Pancreas (tissue), 10 donors: Measurements from ENCODE around the gene ROBO4. TPM values are rescaled to one million over a fixed set of nuclear protein-coding genes. Genes with fewer than 3 reads are reported as not detected.

Experiments used
- ATAC-seq, 4 donors: fragments of 200-7000 bp; cut with Tn5 transposase; one replicate each; pipeline versions ENCODE4 v1.8.0 to v1.9.1; 2020; ENCODE audit warnings: mild to moderate bottlenecking in 4 of 4, moderate library complexity in 4 of 4
- DNase-seq, 6 donors: peaks; one replicate each; pipeline ENCODE4 v3.0.0-alpha.2; 2020
- FAIRE-seq: peaks from 2 replicates; lab custom pipeline; 2012; peaks lifted over from hg19 to GRCh38; lab: Jason Lieb, UNC
- H3K27ac ChIP-seq, 4 donors: fragments of 200-600 bp; sonication (generic); 1 replicate in 3 of 4; 2 replicates in 1 of 4; pipeline versions ENCODE4 v1.5.0 to v1.8.0; 2020
- H3K27me3 ChIP-seq, 4 donors: fragments of 200-600 bp; one replicate each; pipeline ENCODE4 v1.8.0; 2021
- H3K36me3 ChIP-seq, 3 donors: fragments of 200-600 bp; sonication (generic) in 1 of 3; one replicate each; pipeline versions ENCODE4 v1.5.0 to v1.8.0; 2020 to 2021
- H3K4me1 ChIP-seq, 3 donors: fragments of 200-600 bp; one replicate each; pipeline ENCODE4 v1.8.0; 2021
- H3K4me3 ChIP-seq, 4 donors: fragments of 200-600 bp; sonication (generic) in 2 of 4; one replicate each; pipeline versions ENCODE4 v1.5.0 to v1.8.0; 2020 to 2021
- H3K9me3 ChIP-seq, 4 donors: fragments of 200-600 bp; one replicate each; pipeline ENCODE4 v1.8.0; 2021
- WGBS, 2 donors: extraction: QIAGEN DNeasy Blood & Tissue Kit; methylation state at CpG; one replicate each; pipeline ENCODE4 v1.1.7; 2013; 5-methylcytosine and 5-hydroxymethylcytosine counted together
- intact Hi-C, 3 donors: fragments of 100-400 bp; cut with DNase I; formaldehyde crosslinking; loops; one replicate each; pipeline versions ENCODE4 v1.11.1 to v1.14.2; 2022
- polyA plus RNA-seq, 2 donors: library from polyadenylated mRNA; stranded (reverse); fragments of 200-250 nt; gene quantifications; one replicate each; pipeline ENCODE4 v1.2.3, GENCODE V29; 2013
- total RNA-seq, 6 donors: library from RNA; stranded (reverse); fragmentation: NEBNext Ultra II Directional in 4 of 6; extraction: Animal tissue kit (Norgen Biotek cat#: 25700) in 4 of 6; gene quantifications; one replicate each; pipeline versions ENCODE4 v1.2.1 to v1.2.4, GENCODE V29; 2021 to 2023
- TF ChIP-seq, protein P1 (sequence below), 4 donors: fragments of 200-600 bp; sonication (generic) in 3 of 4; IDR thresholded peaks; one replicate each; pipeline versions ENCODE4 v1.5.0 to v1.8.0; 2021; ENCODE audit warnings: antibody characterized with exemption in 4 of 4
- donor health status: healthy with polysubstance abuse.
- donor health status: DM: no; HTN: no; CAD: no; lungs with moderate emphysema.
- donor health status: DM: no; HTN: no; CAD: no.
- donor health status: control.
- donor health status: control.
- donor health status: Bipolar disorder and iron deficiency.
- donor health status: DM: yes; HTN: yes; CAD: no.
- donor health status: DM: no; HTN: no; CAD: no.
- donor health status: DM: no; HTN: no; CAD: no.
- donor health status: DM: yes; HTN: yes; CAD: no.

The ROBO4 gene
- total and polyA plus RNA-seq, 8 donors: 2.3 to 9.8 (median 3.8) TPM

DNA sequence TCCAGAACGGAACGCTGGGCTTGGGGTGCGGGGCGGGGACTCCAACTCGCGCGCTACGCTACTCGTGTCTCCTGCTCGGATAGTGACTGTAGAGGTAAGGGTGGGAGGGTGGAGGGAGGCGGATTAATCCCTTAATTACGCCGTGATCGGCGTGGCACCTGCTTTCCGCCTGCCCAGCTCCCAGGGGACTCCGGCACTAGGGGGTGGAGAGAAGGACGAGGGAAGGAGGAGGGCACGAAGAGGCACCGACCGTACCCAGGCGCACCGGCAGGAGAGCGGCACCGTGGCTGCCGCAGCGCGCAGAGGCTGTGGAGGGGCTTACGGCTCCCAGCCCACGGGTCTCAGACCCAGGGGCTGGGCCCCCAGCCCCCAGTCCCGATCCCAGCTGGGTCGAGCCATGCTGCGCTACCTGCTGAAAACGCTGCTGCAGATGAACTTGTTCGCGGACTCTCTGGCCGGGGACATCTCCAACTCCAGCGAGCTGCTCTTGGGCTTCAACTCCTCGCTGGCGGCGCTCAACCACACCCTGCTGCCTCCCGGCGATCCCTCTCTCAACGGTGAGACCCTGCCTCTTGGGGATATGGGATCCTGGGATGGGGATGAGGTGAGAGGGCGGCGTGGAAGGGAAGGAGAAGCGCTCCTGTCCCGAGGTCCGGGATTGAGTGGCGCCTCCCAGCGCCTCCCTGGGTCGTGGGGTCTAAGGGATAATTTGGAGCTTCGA, 32.3 kb downstream of the ROBO4 start, which contains the start of gene ROBO3:
ROBO3 (plus strand) TSS at position 252 of the 721 bp plus-strand sequence; CDS start at position 398, 146 bp downstream.
- no peaks in the 10 kb centered on the region for H3K9me3 ChIP-seq
- FAIRE-seq (no peak), ATAC-seq (no peak), DNase-seq (peak in 2 of 6 donors; percentile 60 to 72)
- peak within 1 kb of the TSS in 1 of 4 donors; percentile 28 for H3K4me3 ChIP-seq
- TF ChIP-seq, protein P1, sequence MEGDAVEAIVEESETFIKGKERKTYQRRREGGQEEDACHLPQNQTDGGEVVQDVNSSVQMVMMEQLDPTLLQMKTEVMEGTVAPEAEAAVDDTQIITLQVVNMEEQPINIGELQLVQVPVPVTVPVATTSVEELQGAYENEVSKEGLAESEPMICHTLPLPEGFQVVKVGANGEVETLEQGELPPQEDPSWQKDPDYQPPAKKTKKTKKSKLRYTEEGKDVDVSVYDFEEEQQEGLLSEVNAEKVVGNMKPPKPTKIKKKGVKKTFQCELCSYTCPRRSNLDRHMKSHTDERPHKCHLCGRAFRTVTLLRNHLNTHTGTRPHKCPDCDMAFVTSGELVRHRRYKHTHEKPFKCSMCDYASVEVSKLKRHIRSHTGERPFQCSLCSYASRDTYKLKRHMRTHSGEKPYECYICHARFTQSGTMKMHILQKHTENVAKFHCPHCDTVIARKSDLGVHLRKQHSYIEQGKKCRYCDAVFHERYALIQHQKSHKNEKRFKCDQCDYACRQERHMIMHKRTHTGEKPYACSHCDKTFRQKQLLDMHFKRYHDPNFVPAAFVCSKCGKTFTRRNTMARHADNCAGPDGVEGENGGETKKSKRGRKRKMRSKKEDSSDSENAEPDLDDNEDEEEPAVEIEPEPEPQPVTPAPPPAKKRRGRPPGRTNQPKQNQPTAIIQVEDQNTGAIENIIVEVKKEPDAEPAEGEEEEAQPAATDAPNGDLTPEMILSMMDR (IDR thresholded peaks at IDR 0.05): no peak
- no peaks in the 10 kb centered on the region for H3K36me3 ChIP-seq
- peaks cover 0 to 13% (median 3%) of the 10 kb centered on the region in 3 donors for H3K4me1 ChIP-seq
- no peak within 1 kb of the TSS for H3K27ac ChIP-seq
- intact Hi-C loops: no loop called here
- H3K27me3 ChIP-seq: peaks cover 0 to 61% (median 7%) of the 10 kb centered on the region in 4 donors
- WGBS, 2 donors: 2% methylated on average over 51 to 53 of the region's 53 CpGs

DNA sequence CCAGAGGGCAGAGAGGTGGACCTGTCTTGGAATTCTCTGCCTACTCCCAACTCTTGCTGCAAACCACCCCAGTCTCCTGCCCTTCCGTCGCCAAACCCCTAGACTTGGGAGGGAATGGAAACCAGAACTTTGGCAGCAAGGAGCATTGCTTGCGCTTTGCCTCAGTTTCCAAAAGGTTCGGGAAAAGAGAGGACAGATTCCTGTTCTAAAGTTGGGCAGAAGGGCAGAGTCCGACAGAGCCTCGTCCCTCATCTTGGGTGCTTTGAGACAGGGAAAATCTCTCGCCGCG, 32.8 kb downstream of the ROBO4 start:
- no peak overlapping the region for H3K4me3 ChIP-seq
- FAIRE-seq (no peak), DNase-seq (peak in 1 of 6 donors; percentile 39), ATAC-seq (no peak)
- no peaks in the 10 kb centered on the region for H3K9me3 ChIP-seq
- WGBS, 2 donors: 5 to 7% methylated on average over 9 of the region's 9 CpGs
- no peaks in the 10 kb centered on the region for H3K36me3 ChIP-seq
- H3K27me3 ChIP-seq: peaks cover 0 to 59% (median 7%) of the 10 kb centered on the region in 4 donors
- peaks cover 0 to 13% (median 3%) of the 10 kb centered on the region in 3 donors for H3K4me1 ChIP-seq
- TF ChIP-seq, protein P1 (IDR thresholded peaks at IDR 0.05): no peak
- intact Hi-C loops: no loop called here
- no peak overlapping the region for H3K27ac ChIP-seq

DNA sequence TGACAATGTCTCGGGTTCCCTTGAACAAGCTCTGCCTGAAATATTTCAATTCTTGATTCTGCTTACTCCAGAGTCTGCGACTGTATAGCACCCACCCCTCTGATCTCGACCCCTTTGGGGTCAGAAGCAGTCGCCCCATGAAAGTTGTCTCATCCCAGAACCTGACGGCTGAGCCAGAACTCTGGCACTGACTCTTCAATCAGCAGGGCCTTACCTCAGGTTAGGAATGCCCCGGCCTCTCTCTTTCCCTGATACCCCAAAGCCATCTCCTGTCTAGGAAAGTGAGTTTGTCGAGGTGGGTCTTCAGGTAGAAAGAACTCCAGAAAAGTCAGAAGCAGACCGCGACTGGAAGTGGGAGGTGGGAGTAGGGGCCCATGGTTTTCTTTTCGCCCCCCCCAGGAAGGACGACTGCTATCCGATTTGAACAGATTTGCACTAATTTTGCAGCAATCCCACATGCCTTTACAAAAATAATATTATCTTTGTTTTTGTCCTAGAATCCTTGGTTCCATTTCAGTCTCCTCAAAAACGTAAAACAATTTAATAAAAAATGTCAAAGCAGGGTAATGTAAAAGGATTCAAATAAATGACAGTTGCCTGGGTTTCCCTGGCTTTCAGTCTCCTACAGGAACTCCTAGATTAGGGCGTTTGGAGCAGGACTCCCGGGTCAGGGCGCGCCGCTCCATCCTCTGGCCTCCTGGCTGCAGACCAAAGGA, 33.3 kb downstream of the ROBO4 start:
- peaks cover 0 to 13% (median 3%) of the 10 kb centered on the region in 3 donors for H3K4me1 ChIP-seq
- TF ChIP-seq, protein P1 (IDR thresholded peaks at IDR 0.05): no peak
- peaks cover 0 to 59% (median 7%) of the 10 kb centered on the region in 4 donors for H3K27me3 ChIP-seq
- H3K9me3 ChIP-seq: no peaks in the 10 kb centered on the region
- H3K4me3 ChIP-seq: no peak overlapping the region
- no peak for ATAC-seq
- no peaks in the 10 kb centered on the region for H3K36me3 ChIP-seq
- DNase-seq: peak in 1 of 6 donors; percentile 20
- FAIRE-seq: no peak
- intact Hi-C loops: no loop called here
- H3K27ac ChIP-seq: no peak overlapping the region
- WGBS, 2 donors: 11 to 15% methylated on average over 18 of the region's 18 CpGs

DNA sequence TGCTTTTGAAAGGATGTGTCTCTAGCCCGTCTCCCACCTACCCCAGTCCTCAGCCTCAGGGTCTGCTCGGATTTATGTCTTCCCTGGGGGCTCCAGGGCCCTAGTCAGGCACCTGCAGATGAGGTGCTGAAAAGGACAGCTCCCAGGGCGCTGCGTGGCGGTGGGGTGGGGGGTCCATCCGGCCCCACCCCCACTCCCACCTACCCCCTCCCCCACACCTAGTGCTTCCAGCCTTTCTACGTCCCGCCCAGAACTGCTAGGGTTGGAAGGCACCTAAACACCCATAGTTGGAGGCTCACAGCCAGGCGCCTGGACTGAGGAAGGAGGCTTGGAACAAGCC, 33.9 kb downstream of the ROBO4 start:
- FAIRE-seq: no peak
- Histone ChIP-seq H3K4me3 (no peak overlapping the region), H3K9me3 (no peaks in the 10 kb centered on the region), H3K4me1 (peaks cover 0 to 13% (median 3%) of the 10 kb centered on the region in 3 donors), H3K27me3 (peaks cover 0 to 60% (median 7%) of the 10 kb centered on the region in 4 donors), H3K36me3 (no peaks in the 10 kb centered on the region), H3K27ac (no peak overlapping the region)
- intact Hi-C loops: no loop called here
- WGBS, 2 donors: 4 to 7% methylated on average over 8 to 9 of the region's 9 CpGs
- TF ChIP-seq, protein P1 (IDR thresholded peaks at IDR 0.05): no peak
- DNase-seq: no peak
- peak in 2 of 4 donors; percentile 42 to 51 for ATAC-seq
